Right lobe of liver (tissue), 4 donors: ENCODE measurements around the gene CACNA1S.

ENCODE experiments used
- CTCF ChIP-seq, 4 donors: fragments of 200-600 bp in 3 of 4; fragments of 450-650 bp in 1 of 4; IDR thresholded peaks; one replicate each; pipeline versions ENCODE4 v1.5.1 to v1.8.0; 2016 to 2022; ENCODE audit warnings: antibody characterized with exemption in 4 of 4, mild to moderate bottlenecking in 2 of 4
- POLR2A ChIP-seq: fragments of 450-650 bp; IDR thresholded peaks from one replicate; pipeline ENCODE4 v1.6.1; 2017; ENCODE audit warnings: antibody characterized with exemption, mild to moderate bottlenecking
- donor health status: DM: no; HTN: no; CAD: no.
- donor health status: DM: no; HTN: no; CAD: no.
- donor health status: DM: no; HTN: yes; CAD: no.

GRCh38 chr1:201061049-201061448 is 51.2 kb downstream of the CACNA1S start:
- TF ChIP-seq POLR2A (no peak), CTCF (IDR thresholded peaks at IDR 0.05) (peak in 1 of 4 donors; percentile 13)
